HG02938 (cell line): ENCODE data around the gene MVP.
A peak's percentile ranks its signal among the peaks of the same experiment; 100 is the strongest.

ENCODE experiments used
- ATAC-seq: cut with Tn5 transposase; IDR thresholded peaks from one replicate; pipeline ENCODE4 v1.9.1; 2021; ENCODE audit warnings: mild to moderate bottlenecking, moderate library complexity; ENCODE audit not compliant: unreplicated experiment

Gene MVP

GRCh38 chr16:29804020-29804419, 16.2 kb upstream of the MVP start:
- ATAC-seq = no peak

- ATAC-seq = no peak
Measured at GRCh38 chr16:29804455-29805231, 15.6 kb upstream of the MVP start.

GRCh38 chr16:29805232-29806098, 14.8 kb upstream of the MVP start:
- peak; percentile 60 for ATAC-seq

- no peak for ATAC-seq
Measured at GRCh38 chr16:29806099-29806579, 14.1 kb upstream of the MVP start, which contains the start of gene MAZ. MAZ (plus strand) TSS chr16:29806529; CDS start chr16:29806702, 173 bp downstream.

- ATAC-seq = no peak
Measured at GRCh38 chr16:29806641-29807425, 13.4 kb upstream of the MVP start.

GRCh38 chr16:29807426-29808218, 12.6 kb upstream of the MVP start:
- ATAC-seq = no peak

GRCh38 chr16:29808219-29808900, 11.9 kb upstream of the MVP start:
- ATAC-seq = no peak

GRCh38 chr16:29809031-29809747, 11.1 kb upstream of the MVP start:
- no peak for ATAC-seq

- no peak for ATAC-seq
Measured at GRCh38 chr16:29809850-29810698, 10.2 kb upstream of the MVP start.

GRCh38 chr16:29810699-29811169, 9.5 kb upstream of the MVP start:
- ATAC-seq = no peak

GRCh38 chr16:29811170-29811895, 8.9 kb upstream of the MVP start:
- ATAC-seq = no peak

GRCh38 chr16:29811896-29812665, 8.2 kb upstream of the MVP start, which contains the start of gene PRRT2:
PRRT2 (plus strand) TSS chr16:29812193; CDS start chr16:29813055, 862 bp downstream.
- no peak for ATAC-seq

- ATAC-seq = no peak
Measured at GRCh38 chr16:29812754-29813643, 7.3 kb upstream of the MVP start.

GRCh38 chr16:29813644-29814562, 6.4 kb upstream of the MVP start:
- no peak for ATAC-seq
